ENCODE results near the gene WDR44. TPM values are rescaled to one million over a fixed set of nuclear protein-coding genes. Genes with fewer than 3 reads are reported as not detected.

The WDR44 gene
- total RNA-seq, 1 donor from 2014 or later = 13.7 TPM

DNA sequence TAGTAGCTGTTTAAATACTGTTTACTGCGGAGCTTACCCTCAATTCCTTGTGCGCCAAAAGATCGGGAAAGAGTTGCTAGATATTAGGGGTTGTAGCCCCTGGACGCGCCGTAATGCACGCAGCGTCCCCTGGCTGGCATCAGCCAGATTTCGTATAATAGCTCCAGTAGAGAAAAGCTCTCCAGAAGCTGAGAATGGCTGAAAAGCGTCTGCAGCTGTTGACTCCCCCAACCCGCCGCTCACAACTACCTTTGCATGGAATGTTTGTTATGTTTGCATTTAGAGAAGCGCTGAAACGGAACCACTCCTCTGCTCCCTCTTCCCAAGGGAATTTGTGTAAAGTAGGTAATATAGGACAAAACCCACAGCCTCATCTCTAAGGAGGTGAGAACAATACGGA lies 153.4 kb downstream of the WDR44 start:
- TF ChIP-seq, protein P1, sequence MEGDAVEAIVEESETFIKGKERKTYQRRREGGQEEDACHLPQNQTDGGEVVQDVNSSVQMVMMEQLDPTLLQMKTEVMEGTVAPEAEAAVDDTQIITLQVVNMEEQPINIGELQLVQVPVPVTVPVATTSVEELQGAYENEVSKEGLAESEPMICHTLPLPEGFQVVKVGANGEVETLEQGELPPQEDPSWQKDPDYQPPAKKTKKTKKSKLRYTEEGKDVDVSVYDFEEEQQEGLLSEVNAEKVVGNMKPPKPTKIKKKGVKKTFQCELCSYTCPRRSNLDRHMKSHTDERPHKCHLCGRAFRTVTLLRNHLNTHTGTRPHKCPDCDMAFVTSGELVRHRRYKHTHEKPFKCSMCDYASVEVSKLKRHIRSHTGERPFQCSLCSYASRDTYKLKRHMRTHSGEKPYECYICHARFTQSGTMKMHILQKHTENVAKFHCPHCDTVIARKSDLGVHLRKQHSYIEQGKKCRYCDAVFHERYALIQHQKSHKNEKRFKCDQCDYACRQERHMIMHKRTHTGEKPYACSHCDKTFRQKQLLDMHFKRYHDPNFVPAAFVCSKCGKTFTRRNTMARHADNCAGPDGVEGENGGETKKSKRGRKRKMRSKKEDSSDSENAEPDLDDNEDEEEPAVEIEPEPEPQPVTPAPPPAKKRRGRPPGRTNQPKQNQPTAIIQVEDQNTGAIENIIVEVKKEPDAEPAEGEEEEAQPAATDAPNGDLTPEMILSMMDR (conservative IDR thresholded peaks at IDR 0.05; ENCODE audit: low read depth, low read length) = no peak
- no peak overlapping the region for H3K4me3 ChIP-seq (ENCODE audit: low read depth, low read length)
- no peak for DNase-seq (ENCODE audit: low read depth)

Other genes with a start within 250 kb of the WDR44 start
- gene KLHL13, start 229.3 kb upstream of the WDR44 start, total RNA-seq = 41.7 and 68.8 TPM in 2 replicates
- 4.3 TPM in 2 replicates for gene DOCK11, start 149.7 kb downstream of the WDR44 start, total RNA-seq

Measured in epithelial cell of proximal tubule (primary cell).